ENCODE data around the gene NXT1.
A peak's percentile ranks its signal among the peaks of the same experiment; 100 is the strongest.

DNA sequence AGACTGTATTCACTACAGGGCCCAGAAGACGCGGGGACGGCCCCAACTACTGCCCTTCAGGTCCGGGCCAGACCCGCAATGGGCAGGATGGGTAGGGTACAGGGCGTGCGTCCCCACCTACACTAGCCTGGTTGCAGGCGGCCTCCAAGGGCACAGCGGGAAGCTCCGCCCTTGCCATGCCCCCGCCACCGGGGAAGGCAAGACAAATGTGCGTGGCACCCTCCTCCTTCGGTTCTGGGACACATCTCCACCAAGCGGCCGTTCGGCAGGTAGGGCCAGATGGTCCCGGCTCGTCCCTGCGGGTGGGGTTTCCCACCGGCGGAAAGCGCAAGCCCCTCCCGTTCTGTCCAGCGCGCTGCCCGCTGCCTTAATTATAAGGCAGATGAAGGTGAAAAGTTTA lies 5.6 kb downstream of the NXT1 start:
- TF ChIP-seq POLR2A (IDR thresholded peaks at IDR 0.05; ENCODE audit: low read depth, low read length), result peak; percentile 44; the same call in 1 of the 2 replicates
- TF ChIP-seq POLR2AphosphoS5 (IDR thresholded peaks at IDR 0.05; ENCODE audit: low read depth, low read length), result no peak; the same call in 1 of the 2 replicates

Data from GM12892 (cell line).